HG03354 (cell line): ENCODE data around the gene SRRD.
"Not testable (repeated sequence)": the region's sequence is repeated elsewhere in the genome, so short reads cannot be mapped to it uniquely, and the experiment has no call there.

Source experiments
- ATAC-seq: cut with Tn5 transposase; IDR thresholded peaks from one replicate; pipeline ENCODE4 v1.9.1; 2021; ENCODE audit warnings: mild to moderate bottlenecking; ENCODE audit not compliant: unreplicated experiment, poor library complexity, severe bottlenecking

The SRRD gene

GRCh38 chr22:26513838-26514237, 30.2 kb downstream of the SRRD start:
- no peak for ATAC-seq

- no peak for ATAC-seq
These were observed 30.9 kb downstream of the SRRD start for GRCh38 chr22:26514419-26515161.

GRCh38 chr22:26515931-26516330, 32.3 kb downstream of the SRRD start:
- no peak for ATAC-seq

GRCh38 chr22:26516503-26516902, 32.8 kb downstream of the SRRD start:
- ATAC-seq = no peak

DNA sequence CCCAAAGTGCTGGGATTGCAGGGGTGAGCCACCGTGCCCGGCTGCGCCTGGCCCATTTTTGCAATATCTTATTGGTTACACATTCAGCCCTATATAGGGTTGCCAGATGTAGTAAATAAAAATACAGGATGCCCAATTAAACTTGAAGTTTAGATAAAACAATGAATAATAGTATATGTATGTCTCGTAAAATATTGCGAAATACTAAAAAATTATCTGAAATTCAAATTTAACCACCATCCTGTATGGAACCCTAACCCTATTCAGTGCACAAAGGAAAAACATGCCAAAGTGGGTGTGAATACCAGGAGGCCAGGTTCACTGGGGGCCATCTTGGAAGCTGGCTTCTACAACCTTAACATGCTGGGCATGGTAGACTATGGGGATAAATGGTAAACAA, 33.8 kb downstream of the SRRD start:
- no peak for ATAC-seq

- ATAC-seq = no peak
These were observed 38.3 kb downstream of the SRRD start for GRCh38 chr22:26522012-26522411.

GRCh38 chr22:26522592-26522991, 38.9 kb downstream of the SRRD start:
- no peak for ATAC-seq

- ATAC-seq = no peak
These were observed 41.2 kb downstream of the SRRD start for GRCh38 chr22:26524870-26525269.

DNA sequence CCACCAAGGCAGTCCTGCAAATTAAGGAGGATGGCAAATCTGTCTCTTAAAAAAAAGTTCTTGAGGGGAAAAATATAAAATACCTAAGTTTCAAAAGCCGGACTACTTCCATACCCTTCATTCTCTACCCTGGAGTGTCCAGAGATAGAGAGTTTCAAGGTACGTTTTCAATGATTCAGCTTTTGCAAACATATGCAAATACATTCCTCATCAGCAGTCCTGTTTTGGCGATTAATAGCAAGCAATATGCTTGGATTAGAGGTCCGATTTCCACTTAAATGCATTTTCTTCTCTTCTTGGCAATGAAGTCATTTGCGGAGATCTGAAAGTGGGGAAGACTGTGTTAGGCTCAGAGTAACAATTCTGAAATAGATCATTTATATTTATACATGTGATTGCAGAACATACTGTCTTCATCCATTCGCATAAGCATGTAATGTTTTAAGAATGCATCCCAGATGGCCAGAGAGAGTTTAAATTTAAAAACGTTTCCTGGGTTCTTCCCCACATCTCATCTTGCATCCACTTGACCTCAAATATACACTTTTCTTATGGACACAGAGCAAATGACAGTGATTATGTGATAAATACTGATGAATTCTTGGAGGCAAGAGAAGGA, 42.4 kb downstream of the SRRD start:
- ATAC-seq = no peak

- ATAC-seq = no peak
These were observed 43.5 kb downstream of the SRRD start for GRCh38 chr22:26527167-26527566.

GRCh38 chr22:26527574-26528465, 44.1 kb downstream of the SRRD start:
- no peak for ATAC-seq

- ATAC-seq = not testable (repeated sequence)
These were observed 44.8 kb downstream of the SRRD start for GRCh38 chr22:26528518-26528917.

GRCh38 chr22:26529345-26529744, 45.7 kb downstream of the SRRD start:
- no peak for ATAC-seq

DNA sequence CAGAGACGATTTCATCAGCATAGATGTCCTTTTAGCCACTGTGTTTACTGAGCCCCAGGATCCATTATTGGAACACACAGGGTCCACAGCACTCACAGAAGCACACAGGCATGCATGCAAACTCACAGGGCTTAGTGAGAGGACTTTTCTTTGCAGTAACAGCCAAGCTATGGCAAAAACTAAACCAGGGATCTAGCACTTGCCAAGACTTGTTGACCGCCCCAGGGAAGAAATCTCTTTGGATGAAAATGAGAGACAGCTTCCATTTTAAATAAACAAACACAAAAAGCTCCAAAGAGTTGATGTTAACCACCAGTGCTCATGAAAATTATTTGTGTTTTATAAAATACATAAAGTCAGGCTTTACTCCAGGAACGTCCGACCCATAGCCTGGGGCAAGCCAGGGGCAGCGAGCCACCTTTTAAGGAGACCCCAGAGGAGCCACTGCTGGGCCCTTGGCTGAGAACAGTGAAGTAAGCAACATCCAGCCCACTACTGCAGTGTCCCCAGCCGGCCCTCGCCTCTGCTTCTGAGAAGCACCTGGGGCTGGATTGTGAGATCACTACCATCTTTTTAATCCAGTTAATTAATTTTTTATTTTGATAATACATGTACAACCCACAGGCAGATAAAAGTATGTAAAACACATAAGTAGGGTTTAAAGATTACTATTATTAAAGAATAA, 50.6 kb downstream of the SRRD start:
- ATAC-seq = no peak

DNA sequence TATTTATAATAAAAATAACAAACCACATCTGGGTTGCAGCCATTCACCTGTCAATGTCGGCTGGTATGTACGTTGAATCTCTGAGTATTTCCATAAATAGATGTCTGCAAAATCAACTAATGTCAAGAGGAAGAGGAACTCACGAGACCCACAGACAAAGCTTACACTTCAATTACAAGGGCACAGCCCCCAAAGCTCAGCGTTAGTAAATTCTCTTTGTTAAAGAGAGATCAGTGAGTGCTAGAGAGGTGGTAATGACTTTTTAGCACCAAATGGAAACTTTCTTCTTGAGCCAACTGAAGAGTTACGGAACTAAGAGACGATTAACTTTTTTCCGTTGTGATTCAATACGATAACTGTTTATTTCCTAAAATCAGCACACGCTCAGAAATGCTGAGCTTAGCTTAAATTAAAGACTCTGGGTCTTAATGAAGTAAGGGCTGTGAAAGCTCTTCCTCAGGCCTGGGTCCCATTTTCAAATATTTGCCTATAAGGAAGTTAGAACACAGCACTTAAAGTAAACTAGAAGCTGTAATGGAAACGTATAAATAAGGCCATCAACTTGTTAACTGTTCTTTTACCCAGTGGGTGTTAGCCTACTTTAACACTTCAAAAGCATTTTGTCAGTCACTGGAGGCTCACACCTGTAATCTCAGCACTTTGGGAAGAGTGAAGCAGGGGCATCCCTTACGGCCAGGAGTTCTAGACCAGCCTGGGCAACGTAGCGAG, 51.4 kb downstream of the SRRD start:
- ATAC-seq = no peak

GRCh38 chr22:26535603-26535908, 51.9 kb downstream of the SRRD start:
- no peak for ATAC-seq

- ATAC-seq = no peak
These were observed 52.5 kb downstream of the SRRD start for GRCh38 chr22:26536056-26536761.

DNA sequence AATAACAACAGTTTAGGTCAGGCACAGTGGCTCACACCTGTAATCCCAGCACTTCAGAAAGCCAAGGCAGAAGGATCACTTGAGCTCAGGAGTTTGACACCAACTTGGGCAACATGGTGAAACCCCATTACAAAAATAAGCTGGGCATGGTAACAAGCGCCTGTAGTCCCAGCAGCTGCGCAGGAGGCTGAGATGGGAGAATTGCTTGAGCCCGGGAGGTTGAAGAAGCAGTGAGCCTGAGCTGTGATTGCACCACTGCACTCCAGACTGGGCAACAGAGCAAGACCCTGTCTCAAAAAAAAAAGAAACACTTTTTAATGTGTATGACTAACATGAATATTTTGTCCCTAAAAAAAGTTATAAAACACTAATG, 53.1 kb downstream of the SRRD start:
- ATAC-seq = no peak

DNA sequence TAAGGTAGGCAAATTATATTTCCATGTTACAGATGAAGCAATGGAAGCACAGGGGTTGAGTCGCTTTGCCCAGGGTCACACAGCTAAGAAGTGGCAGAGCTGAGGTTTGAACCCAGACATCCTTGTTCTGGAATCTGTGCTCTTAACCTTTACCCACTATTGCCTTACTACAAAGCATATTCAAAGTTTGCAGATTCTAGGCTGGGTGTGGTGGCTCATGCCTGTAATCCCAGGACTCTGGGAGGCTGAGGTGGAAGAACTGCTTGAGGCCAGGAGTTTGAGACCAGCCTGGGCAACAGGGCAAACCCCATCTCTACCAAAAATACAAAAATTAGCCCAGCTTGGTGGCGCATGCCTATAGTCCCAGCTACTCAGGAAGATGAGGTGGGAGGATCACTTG, 56.4 kb downstream of the SRRD start:
- ATAC-seq = no peak
